GM19025 (cell line): ENCODE results near the gene SLC24A4.

Experiments used
- ATAC-seq: cut with Tn5 transposase; IDR thresholded peaks from one replicate; pipeline ENCODE4 v1.9.1; 2021; ENCODE audit warnings: mild to moderate bottlenecking, low read depth, moderate library complexity; ENCODE audit not compliant: unreplicated experiment

The SLC24A4 gene

GRCh38 chr14:92513204-92513965, 190.4 kb downstream of the SLC24A4 start, which contains the start of gene RIN3:
Gene RIN3 (plus strand): TSS chr14:92513781. CDS start chr14:92513933, 152 bp downstream.
- ATAC-seq, result peak; percentile 65

- ATAC-seq, result peak; percentile 14
Measured at GRCh38 chr14:92513966-92514843, 191.2 kb downstream of the SLC24A4 start.

GRCh38 chr14:92514844-92515514, 192.0 kb downstream of the SLC24A4 start:
- ATAC-seq, result no peak

- ATAC-seq, result no peak
Measured at GRCh38 chr14:92515546-92516343, 192.8 kb downstream of the SLC24A4 start.

GRCh38 chr14:92516344-92516965, 193.5 kb downstream of the SLC24A4 start:
- no peak for ATAC-seq

- no peak for ATAC-seq
Measured at GRCh38 chr14:92516966-92517506, 194.1 kb downstream of the SLC24A4 start.

GRCh38 chr14:92517761-92518160, 194.8 kb downstream of the SLC24A4 start:
- no peak for ATAC-seq

- ATAC-seq, result no peak
Measured at GRCh38 chr14:92519246-92520101, 196.5 kb downstream of the SLC24A4 start.

GRCh38 chr14:92520102-92521057, 197.4 kb downstream of the SLC24A4 start:
- no peak for ATAC-seq

- no peak for ATAC-seq
Measured at GRCh38 chr14:92521058-92521415, 198.1 kb downstream of the SLC24A4 start.

GRCh38 chr14:92523752-92524151, 200.8 kb downstream of the SLC24A4 start:
- no peak for ATAC-seq

GRCh38 chr14:92524602-92525185, 201.7 kb downstream of the SLC24A4 start:
- ATAC-seq, result no peak

GRCh38 chr14:92525322-92526095, 202.5 kb downstream of the SLC24A4 start:
- no peak for ATAC-seq

- ATAC-seq, result no peak
Measured at GRCh38 chr14:92527721-92528120, 204.8 kb downstream of the SLC24A4 start.

- ATAC-seq, result no peak
Measured at GRCh38 chr14:92528486-92529100, 205.6 kb downstream of the SLC24A4 start.

- no peak for ATAC-seq
Measured at GRCh38 chr14:92529903-92530302, 206.9 kb downstream of the SLC24A4 start.
